Body of pancreas (tissue), 4 donors: Measurements from ENCODE around the gene ADRA1B.

Experiments used
- CTCF ChIP-seq, 7 experiments: fragments of 450-650 bp in 4 of 7; fragments of 200-600 bp in 3 of 7; sonication (generic) in 3 of 7; IDR thresholded peaks; one replicate each; pipeline ENCODE4 v1.5.1; 2016 to 2019; ENCODE audit warnings: antibody characterized with exemption in 7 of 7
- POLR2A ChIP-seq, 3 donors: fragments of 450-650 bp; IDR thresholded peaks; one replicate each; pipeline ENCODE4 v1.6.1; 2016; ENCODE audit warnings: antibody characterized with exemption in 3 of 3, mild to moderate bottlenecking in 2 of 3

- TF ChIP-seq CTCF (IDR thresholded peaks at IDR 0.05): no peak
- TF ChIP-seq POLR2A (IDR thresholded peaks at IDR 0.05): no peak
Measured at GRCh38 chr5:159884917-159885620, 31.2 kb upstream of the ADRA1B start.
